Neural crest cell (in vitro differentiated cells): ENCODE results near the gene KIAA1217. TPM values are rescaled to one million over a fixed set of nuclear protein-coding genes. Genes with fewer than 3 reads are reported as not detected.

Experiments
- DNase-seq: peaks from one replicate; pipeline ENCODE4 v3.0.0; 2021; ENCODE audit warnings: low read depth, mixed read lengths, low spot score
- H3K27ac Mint-ChIP-seq: one replicate; pipeline ENCODE4 v1.8.0; 2021; ENCODE audit warnings: mild to moderate bottlenecking, mixed read lengths; ENCODE audit not compliant: unreplicated experiment
- H3K27me3 Mint-ChIP-seq: 2 replicates; pipeline ENCODE4 v1.8.0; 2021; ENCODE audit warnings: low read depth, mild to moderate bottlenecking, mixed read lengths
- H3K36me3 Mint-ChIP-seq: 2 replicates; pipeline ENCODE4 v1.8.0; 2021; ENCODE audit warnings: low read depth, mild to moderate bottlenecking, mixed read lengths
- H3K4me1 Mint-ChIP-seq: 2 replicates; pipeline ENCODE4 v1.8.0; 2021; ENCODE audit warnings: mixed read lengths
- H3K4me3 Mint-ChIP-seq: one replicate; pipeline ENCODE4 v1.8.0; 2021; ENCODE audit warnings: mild to moderate bottlenecking, mixed read lengths
- H3K9me3 Mint-ChIP-seq: 2 replicates; pipeline ENCODE4 v1.8.0; 2021; ENCODE audit warnings: mixed read lengths
- CTCF ChIP-seq: fragments of 200-600 bp; sonication (generic); conservative IDR thresholded peaks from 2 replicates; pipeline ENCODE4 v1.5.0; 2021; ENCODE audit warnings: antibody characterized with exemption, mild to moderate bottlenecking
- total RNA-seq: library from RNA; stranded (reverse); gene quantifications from 2 replicates; pipeline ENCODE4 v1.2.1, GENCODE V29; 2021

KIAA1217 gene
- total RNA-seq, 1 donor from 2014 or later = 10.5 TPM

GRCh38 chr10:24371396-24371795 is 162.5 kb downstream of the KIAA1217 start:
- DNase-seq = no peak
- Mint-ChIP-seq H3K27ac (no peak overlapping the region), H3K9me3 (peaks cover 9% of the 10 kb centered on the region), H3K4me1 (no peaks in the 10 kb centered on the region), H3K4me3 (no peak overlapping the region), H3K27me3 (no peaks in the 10 kb centered on the region), H3K36me3 (peaks cover 8% of the 10 kb centered on the region)
- no peak for TF ChIP-seq CTCF

- peaks cover 8% of the 10 kb centered on the region for H3K36me3 Mint-ChIP-seq
Observed at GRCh38 chr10:24374134-24374915, 165.4 kb downstream of the KIAA1217 start.

GRCh38 chr10:24375510-24375909 is 166.6 kb downstream of the KIAA1217 start:
- Mint-ChIP-seq H3K27me3 (no peaks in the 10 kb centered on the region), H3K27ac (no peak overlapping the region), H3K9me3 (peaks cover 9% of the 10 kb centered on the region), H3K4me3 (no peak overlapping the region), H3K36me3 (peaks cover 8% of the 10 kb centered on the region), H3K4me1 (no peaks in the 10 kb centered on the region)
- no peak for DNase-seq
- no peak for TF ChIP-seq CTCF

More at GRCh38 chr10:24374134-24374915, 165.4 kb downstream of the KIAA1217 start:
- H3K27me3 Mint-ChIP-seq = no peaks in the 10 kb centered on the region
- H3K4me1 Mint-ChIP-seq = no peaks in the 10 kb centered on the region
- peak overlapping the region; percentile 3 for H3K27ac Mint-ChIP-seq
- DNase-seq = no peak
- no peak overlapping the region for H3K4me3 Mint-ChIP-seq
- TF ChIP-seq CTCF = no peak
- peaks cover 9% of the 10 kb centered on the region for H3K9me3 Mint-ChIP-seq

- Mint-ChIP-seq H3K27me3 (no peaks in the 10 kb centered on the region), H3K9me3 (peaks cover 9% of the 10 kb centered on the region), H3K36me3 (peaks cover 8% of the 10 kb centered on the region), H3K27ac (no peak overlapping the region), H3K4me3 (no peak overlapping the region), H3K4me1 (no peaks in the 10 kb centered on the region)
- no peak for TF ChIP-seq CTCF
- no peak for DNase-seq
Observed at GRCh38 chr10:24376731-24377130, 167.8 kb downstream of the KIAA1217 start.

- Mint-ChIP-seq H3K4me1 (no peaks in the 10 kb centered on the region), H3K27me3 (no peaks in the 10 kb centered on the region), H3K9me3 (peaks cover 3% of the 10 kb centered on the region), H3K36me3 (peaks cover 4% of the 10 kb centered on the region), H3K4me3 (no peak overlapping the region), H3K27ac (no peak overlapping the region)
- no peak for TF ChIP-seq CTCF
- DNase-seq = no peak
Observed at GRCh38 chr10:24378126-24378920, 169.4 kb downstream of the KIAA1217 start.
